Stimulated activated CD8-positive, alpha-beta memory T cell treated with anti-CD3 and anti-CD28 coated beads, Interleukin-7, amount 100 ng/mL, for 24 hours (primary cell): Measurements from ENCODE around the gene ZNF491.
"Not testable (repeated sequence)": the region's sequence is repeated elsewhere in the genome, so short reads cannot be mapped to it uniquely, and the experiment has no call there.

Experiments used
- DNase-seq: peaks from one replicate; pipeline ENCODE4 v3.0.0-alpha.2; 2020; ENCODE audit warnings: low read depth

ZNF491 gene

GRCh38 chr19:11798391-11799330, at the start of gene ZNF491:
TSS of gene ZNF491 (plus strand) at chr19:11798523. CDS start at chr19:11805954, 7,431 bp downstream.
- DNase-seq, result peak; percentile 77

GRCh38 chr19:11749751-11750150, 48.6 kb upstream of the ZNF491 start:
- DNase-seq, result no peak

- DNase-seq, result no peak
Observed at GRCh38 chr19:11752244-11752736, 46.0 kb upstream of the ZNF491 start.

GRCh38 chr19:11754663-11755062, 43.7 kb upstream of the ZNF491 start:
- no peak for DNase-seq

- DNase-seq, result no peak
Observed at GRCh38 chr19:11756965-11757364, 41.4 kb upstream of the ZNF491 start.

GRCh38 chr19:11759805-11760204, 38.5 kb upstream of the ZNF491 start:
- DNase-seq, result no peak

GRCh38 chr19:11763117-11763516, 35.2 kb upstream of the ZNF491 start:
- DNase-seq, result no peak

GRCh38 chr19:11763611-11764010, 34.7 kb upstream of the ZNF491 start:
- no peak for DNase-seq

GRCh38 chr19:11766597-11767591, 31.4 kb upstream of the ZNF491 start, which contains the start of gene ZNF441:
TSS of gene ZNF441 (plus strand) at chr19:11767000. CDS start at chr19:11767194, 194 bp downstream.
- peak; percentile 94 for DNase-seq

GRCh38 chr19:11767633-11768133, 30.6 kb upstream of the ZNF491 start:
- DNase-seq, result no peak

GRCh38 chr19:11769995-11770394, 28.3 kb upstream of the ZNF491 start:
- no peak for DNase-seq

GRCh38 chr19:11771520-11771919, 26.8 kb upstream of the ZNF491 start:
- DNase-seq, result not testable (repeated sequence)

GRCh38 chr19:11776669-11777068, 21.7 kb upstream of the ZNF491 start:
- not testable (repeated sequence) for DNase-seq

GRCh38 chr19:11780431-11781020, 17.8 kb upstream of the ZNF491 start:
- no peak for DNase-seq

GRCh38 chr19:11781295-11782057, 16.8 kb upstream of the ZNF491 start:
- no peak for DNase-seq

- DNase-seq, result no peak
Observed at GRCh38 chr19:11783767-11784166, 14.6 kb upstream of the ZNF491 start.

- DNase-seq, result no peak
Observed at GRCh38 chr19:11784356-11784755, 14.0 kb upstream of the ZNF491 start.

GRCh38 chr19:11787536-11787935, 10.8 kb upstream of the ZNF491 start:
- DNase-seq, result no peak

GRCh38 chr19:11792942-11793341, 5.4 kb upstream of the ZNF491 start:
- no peak for DNase-seq

GRCh38 chr19:11797491-11797890, 832 bp upstream of the ZNF491 start:
- no peak for DNase-seq
